Measurements from ENCODE around the gene HSPA8. TPM values are rescaled to one million over a fixed set of nuclear protein-coding genes. Genes with fewer than 3 reads are reported as not detected.

HSPA8 gene
- total RNA-seq, 1 experiment from 2014 or later, result 1,124 TPM

DNA sequence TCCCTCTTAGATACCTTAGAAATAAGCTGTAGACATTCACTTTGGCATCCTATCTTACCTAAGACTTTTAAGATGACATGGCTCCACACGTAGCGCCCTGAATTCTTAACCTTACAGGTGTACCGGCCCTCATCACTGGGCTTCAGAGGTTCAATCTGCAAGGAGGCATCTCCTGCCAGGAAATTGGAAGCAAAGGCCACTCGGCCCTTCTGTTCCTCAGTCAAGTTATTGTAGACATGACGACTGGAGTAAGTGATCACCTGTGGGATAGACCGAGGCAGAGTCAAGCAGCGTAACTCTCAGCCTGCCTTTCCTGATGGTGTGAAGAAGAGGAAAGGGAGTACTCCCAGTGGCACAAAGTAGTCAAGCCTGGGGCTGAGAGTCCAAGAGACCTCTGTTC lies 22.5 kb upstream of the HSPA8 start:
- ChIA-PET POLR2A (no interaction called here), CTCF (interaction anchor here (1.2 kb wide), 1 partner anchor 31 kb away, joined by 3 read pairs; no protein-coding TSS in a partner anchor)
- Mint-ChIP-seq H3K27ac (no peak overlapping the region), H3K9me3 (no peaks in the 10 kb centered on the region), H3K36me3 (peaks cover 7% of the 10 kb centered on the region), H3K27me3 (ENCODE audit: low read depth) (no peaks in the 10 kb centered on the region; the same call in 1 of the 2 replicates), H3K4me1 (no peaks in the 10 kb centered on the region), H3K4me3 (no peak overlapping the region)
- TF ChIP-seq IRF2 (CRISPR knock-in tag; IDR thresholded peaks at IDR 0.05; ENCODE audit: borderline replicate concordance, low read depth) (no peak), FOXP1 (CRISPR knock-in tag; IDR thresholded peaks at IDR 0.05; ENCODE audit: borderline replicate concordance) (no peak), RELA (CRISPR knock-in tag; IDR thresholded peaks at IDR 0.05; ENCODE audit: borderline replicate concordance) (no peak), JAZF1 (CRISPR knock-in tag; IDR thresholded peaks at IDR 0.05) (no peak)
- TF ChIP-seq, protein P1, sequence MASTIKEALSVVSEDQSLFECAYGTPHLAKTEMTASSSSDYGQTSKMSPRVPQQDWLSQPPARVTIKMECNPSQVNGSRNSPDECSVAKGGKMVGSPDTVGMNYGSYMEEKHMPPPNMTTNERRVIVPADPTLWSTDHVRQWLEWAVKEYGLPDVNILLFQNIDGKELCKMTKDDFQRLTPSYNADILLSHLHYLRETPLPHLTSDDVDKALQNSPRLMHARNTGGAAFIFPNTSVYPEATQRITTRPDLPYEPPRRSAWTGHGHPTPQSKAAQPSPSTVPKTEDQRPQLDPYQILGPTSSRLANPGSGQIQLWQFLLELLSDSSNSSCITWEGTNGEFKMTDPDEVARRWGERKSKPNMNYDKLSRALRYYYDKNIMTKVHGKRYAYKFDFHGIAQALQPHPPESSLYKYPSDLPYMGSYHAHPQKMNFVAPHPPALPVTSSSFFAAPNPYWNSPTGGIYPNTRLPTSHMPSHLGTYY (CRISPR knock-in tag; IDR thresholded peaks at IDR 0.05), result no peak
- ATAC-seq, result no peak
- no peak for DNase-seq (ENCODE audit: low spot score)

DNA sequence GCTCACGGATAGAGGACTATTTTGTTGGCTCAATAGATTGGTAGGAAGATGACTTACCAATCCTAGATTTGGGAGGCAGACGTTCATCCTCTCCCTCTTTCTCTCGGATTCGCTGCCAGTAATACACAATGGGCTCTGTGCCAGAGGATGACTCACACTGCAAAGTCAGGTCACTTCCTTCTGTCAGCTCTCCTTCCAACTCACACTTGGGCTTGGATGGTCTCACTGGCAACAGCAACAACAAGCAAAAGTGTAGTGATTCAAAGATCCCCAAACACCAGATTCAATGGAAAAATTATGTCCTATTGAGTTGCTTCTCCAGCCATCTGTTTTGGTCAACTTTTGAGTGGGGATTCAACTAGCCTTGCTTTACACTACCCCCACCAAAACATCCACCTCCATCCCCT lies 21.7 kb upstream of the HSPA8 start:
- Mint-ChIP-seq H3K36me3 (peaks cover 7% of the 10 kb centered on the region), H3K27ac (no peak overlapping the region; the same call in 1 of the 2 replicates), H3K27me3 (ENCODE audit: low read depth) (no peaks in the 10 kb centered on the region; the same call in 1 of the 2 replicates), H3K4me1 (no peaks in the 10 kb centered on the region), H3K4me3 (no peak overlapping the region), H3K9me3 (no peaks in the 10 kb centered on the region)
- CTCF ChIA-PET, result no interaction called here
- no peak for TF ChIP-seq ZNF671 (CRISPR knock-in tag; IDR thresholded peaks at IDR 0.05)
- TF ChIP-seq, protein P2, sequence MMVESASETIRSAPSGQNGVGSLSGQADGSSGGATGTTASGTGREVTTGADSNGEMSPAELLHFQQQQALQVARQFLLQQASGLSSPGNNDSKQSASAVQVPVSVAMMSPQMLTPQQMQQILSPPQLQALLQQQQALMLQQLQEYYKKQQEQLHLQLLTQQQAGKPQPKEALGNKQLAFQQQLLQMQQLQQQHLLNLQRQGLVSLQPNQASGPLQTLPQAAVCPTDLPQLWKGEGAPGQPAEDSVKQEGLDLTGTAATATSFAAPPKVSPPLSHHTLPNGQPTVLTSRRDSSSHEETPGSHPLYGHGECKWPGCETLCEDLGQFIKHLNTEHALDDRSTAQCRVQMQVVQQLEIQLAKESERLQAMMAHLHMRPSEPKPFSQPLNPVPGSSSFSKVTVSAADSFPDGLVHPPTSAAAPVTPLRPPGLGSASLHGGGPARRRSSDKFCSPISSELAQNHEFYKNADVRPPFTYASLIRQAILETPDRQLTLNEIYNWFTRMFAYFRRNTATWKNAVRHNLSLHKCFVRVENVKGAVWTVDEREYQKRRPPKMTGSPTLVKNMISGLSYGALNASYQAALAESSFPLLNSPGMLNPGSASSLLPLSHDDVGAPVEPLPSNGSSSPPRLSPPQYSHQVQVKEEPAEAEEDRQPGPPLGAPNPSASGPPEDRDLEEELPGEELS (CRISPR knock-in tag; IDR thresholded peaks at IDR 0.05), result no peak
- TF ChIP-seq, protein P3, sequence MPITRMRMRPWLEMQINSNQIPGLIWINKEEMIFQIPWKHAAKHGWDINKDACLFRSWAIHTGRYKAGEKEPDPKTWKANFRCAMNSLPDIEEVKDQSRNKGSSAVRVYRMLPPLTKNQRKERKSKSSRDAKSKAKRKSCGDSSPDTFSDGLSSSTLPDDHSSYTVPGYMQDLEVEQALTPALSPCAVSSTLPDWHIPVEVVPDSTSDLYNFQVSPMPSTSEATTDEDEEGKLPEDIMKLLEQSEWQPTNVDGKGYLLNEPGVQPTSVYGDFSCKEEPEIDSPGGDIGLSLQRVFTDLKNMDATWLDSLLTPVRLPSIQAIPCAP (CRISPR knock-in tag; IDR thresholded peaks at IDR 0.05), result no peak
- TF ChIP-seq NR1H2 (CRISPR knock-in tag; IDR thresholded peaks at IDR 0.05), result no peak
- no peak for TF ChIP-seq NFYB (CRISPR knock-in tag; conservative IDR thresholded peaks at IDR 0.05; ENCODE audit: low read depth)
- TF ChIP-seq, protein P4, sequence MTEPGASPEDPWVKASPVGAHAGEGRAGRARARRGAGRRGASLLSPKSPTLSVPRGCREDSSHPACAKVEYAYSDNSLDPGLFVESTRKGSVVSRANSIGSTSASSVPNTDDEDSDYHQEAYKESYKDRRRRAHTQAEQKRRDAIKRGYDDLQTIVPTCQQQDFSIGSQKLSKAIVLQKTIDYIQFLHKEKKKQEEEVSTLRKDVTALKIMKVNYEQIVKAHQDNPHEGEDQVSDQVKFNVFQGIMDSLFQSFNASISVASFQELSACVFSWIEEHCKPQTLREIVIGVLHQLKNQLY (CRISPR knock-in tag; IDR thresholded peaks at IDR 0.05), result no peak
- TF ChIP-seq GTF2I (CRISPR knock-in tag; conservative IDR thresholded peaks at IDR 0.05), result no peak
- TF ChIP-seq, protein P5, sequence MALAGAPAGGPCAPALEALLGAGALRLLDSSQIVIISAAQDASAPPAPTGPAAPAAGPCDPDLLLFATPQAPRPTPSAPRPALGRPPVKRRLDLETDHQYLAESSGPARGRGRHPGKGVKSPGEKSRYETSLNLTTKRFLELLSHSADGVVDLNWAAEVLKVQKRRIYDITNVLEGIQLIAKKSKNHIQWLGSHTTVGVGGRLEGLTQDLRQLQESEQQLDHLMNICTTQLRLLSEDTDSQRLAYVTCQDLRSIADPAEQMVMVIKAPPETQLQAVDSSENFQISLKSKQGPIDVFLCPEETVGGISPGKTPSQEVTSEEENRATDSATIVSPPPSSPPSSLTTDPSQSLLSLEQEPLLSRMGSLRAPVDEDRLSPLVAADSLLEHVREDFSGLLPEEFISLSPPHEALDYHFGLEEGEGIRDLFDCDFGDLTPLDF (CRISPR knock-in tag; IDR thresholded peaks at IDR 0.05), result no peak
- TF ChIP-seq TEAD4 (CRISPR knock-in tag; IDR thresholded peaks at IDR 0.05), result no peak
- TF ChIP-seq, protein P6, sequence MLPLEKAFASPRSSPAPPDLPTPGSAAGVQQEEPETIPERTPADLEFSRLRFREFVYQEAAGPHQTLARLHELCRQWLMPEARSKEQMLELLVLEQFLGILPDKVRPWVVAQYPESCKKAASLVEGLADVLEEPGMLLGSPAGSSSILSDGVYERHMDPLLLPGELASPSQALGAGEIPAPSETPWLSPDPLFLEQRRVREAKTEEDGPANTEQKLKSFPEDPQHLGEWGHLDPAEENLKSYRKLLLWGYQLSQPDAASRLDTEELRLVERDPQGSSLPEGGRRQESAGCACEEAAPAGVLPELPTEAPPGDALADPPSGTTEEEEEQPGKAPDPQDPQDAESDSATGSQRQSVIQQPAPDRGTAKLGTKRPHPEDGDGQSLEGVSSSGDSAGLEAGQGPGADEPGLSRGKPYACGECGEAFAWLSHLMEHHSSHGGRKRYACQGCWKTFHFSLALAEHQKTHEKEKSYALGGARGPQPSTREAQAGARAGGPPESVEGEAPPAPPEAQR (CRISPR knock-in tag; IDR thresholded peaks at IDR 0.05), result no peak
- no peak for TF ChIP-seq NFE2L1 (CRISPR knock-in tag; IDR thresholded peaks at IDR 0.05)
- TF ChIP-seq GRHL2 (CRISPR knock-in tag; IDR thresholded peaks at IDR 0.05; ENCODE audit: insufficient replicate concordance, severe bottlenecking), result no peak
- no peak for TF ChIP-seq ATF1 (CRISPR knock-in tag; IDR thresholded peaks at IDR 0.05)
- no peak for TF ChIP-seq ELF4 (CRISPR knock-in tag; IDR thresholded peaks at IDR 0.05; ENCODE audit: low read depth)
- no peak for TF ChIP-seq EMX1 (CRISPR knock-in tag; IDR thresholded peaks at IDR 0.05)
- TF ChIP-seq HMGA2 (CRISPR knock-in tag; IDR thresholded peaks at IDR 0.05), result no peak
- no peak for TF ChIP-seq JUN (CRISPR knock-in tag; IDR thresholded peaks at IDR 0.05)
- POLR2A ChIA-PET, result no interaction called here
- no peak for DNase-seq (ENCODE audit: low spot score)
- ATAC-seq, result no peak

All from WTC11 (cell line).